NCI-H146 treated with DMSO at 0.1 percent for 48 hours (cell line): ENCODE results near the gene UNC119.

Experiments
- DNase-seq: peaks from one replicate; lab custom pipeline; 2025; ENCODE audit not compliant: unreplicated experiment; lab: John Stamatoyannopoulos, UW

UNC119 gene

DNA sequence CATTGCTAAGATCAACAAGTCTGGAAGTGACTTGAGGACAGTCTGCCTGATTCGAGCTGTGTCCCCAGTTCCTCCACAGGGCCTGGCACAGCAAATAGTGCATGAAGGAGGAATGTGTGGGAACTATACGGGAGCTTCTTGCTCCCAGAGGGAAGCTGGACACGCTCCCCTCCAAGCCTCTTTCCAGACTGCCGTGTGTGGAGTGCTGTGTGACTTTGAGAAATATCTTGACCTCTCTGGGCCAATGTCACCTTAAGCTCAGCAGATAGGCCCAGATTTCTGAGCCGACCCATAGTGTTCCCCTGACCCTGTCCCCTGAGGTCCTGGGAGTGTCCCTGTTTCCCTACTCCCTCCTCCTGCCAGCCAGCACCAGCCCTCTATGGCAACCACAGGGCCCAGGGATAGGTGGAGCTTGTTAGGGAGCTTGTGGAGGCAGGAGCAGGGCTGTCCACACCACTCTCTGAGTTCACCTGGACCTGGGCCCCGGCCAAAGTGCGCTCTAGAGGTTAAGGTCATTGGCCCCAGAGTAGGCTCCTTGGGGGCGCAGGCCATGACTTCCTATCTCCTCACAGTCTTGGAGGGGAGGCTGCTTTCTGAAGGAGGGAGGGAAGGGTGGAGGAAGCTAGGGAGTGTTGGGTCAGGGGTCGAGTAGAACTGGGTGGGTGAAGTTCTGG is 52.6 kb downstream of the UNC119 start:
- no peak for DNase-seq

- peak; percentile 63 for DNase-seq
These were observed 53.1 kb downstream of the UNC119 start for GRCh38 chr17:28499364-28499664.

DNA sequence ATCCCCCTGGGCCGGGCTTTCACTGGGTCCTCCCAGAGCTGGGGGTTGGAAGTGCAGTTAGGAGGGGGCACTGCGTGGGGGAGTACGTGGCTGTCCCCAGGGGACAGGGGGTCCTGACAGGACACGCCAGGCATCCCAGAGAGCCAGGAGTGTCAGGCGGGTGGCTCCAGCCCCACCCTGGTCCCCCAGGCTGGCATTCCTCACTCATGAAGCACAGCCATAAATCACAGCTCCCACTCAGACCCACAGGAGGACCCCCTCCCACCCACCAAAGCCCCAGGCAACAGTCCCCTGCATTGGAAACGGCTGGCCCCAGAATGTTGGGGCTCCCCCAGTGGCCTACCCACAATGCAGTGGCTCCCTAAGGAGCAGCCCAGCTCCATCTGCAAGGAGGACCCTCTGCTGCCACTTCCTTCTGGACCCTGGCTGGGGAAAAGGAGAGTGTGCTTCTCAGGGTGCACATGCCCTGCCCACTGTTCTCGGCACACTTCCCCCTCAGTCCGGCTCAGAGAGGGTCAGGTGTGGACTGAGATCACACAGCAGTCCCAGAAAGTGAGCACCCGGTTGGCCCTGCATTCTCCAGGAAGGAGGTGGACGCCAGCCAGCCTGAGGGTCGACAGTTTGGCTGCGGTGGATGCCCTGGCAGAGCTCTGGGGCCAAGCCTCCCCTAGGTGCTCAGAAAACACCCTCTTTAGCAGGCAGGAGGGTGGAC is 53.6 kb downstream of the UNC119 start:
- DNase-seq = no peak

- DNase-seq = no peak
These were observed 54.5 kb downstream of the UNC119 start for GRCh38 chr17:28497931-28498330.
